GM13976 (cell line): Measurements from ENCODE around the gene GSK3B.
"Not testable (repeated sequence)": the region's sequence is repeated elsewhere in the genome, so short reads cannot be mapped to it uniquely, and the experiment has no call there.

Experiments used
- DNase-seq: peaks from one replicate; pipeline ENCODE4 v3.0.0; 2012; ENCODE audit warnings: low spot score
- CTCF ChIP-seq: IDR thresholded peaks from 2 replicates; pipeline ENCODE4 v1.5.1; 2012; ENCODE audit warnings: borderline replicate concordance, mild to moderate bottlenecking; ENCODE audit not compliant: insufficient read depth; ENCODE audit errors: extremely low read depth, missing control alignments, control extremely low read depth
- in situ Hi-C: fragments of 300-500 bp; cut with MboI; formaldehyde crosslinking; loops from one replicate; pipeline ENCODE4 v1.12.0; 2022; ENCODE audit warnings: low sequenced_read_pairs, mixed read lengths, inconsistent platforms; ENCODE audit not compliant: unreplicated experiment

Gene GSK3B

GRCh38 chr3:119898478-119899191 lies 195.6 kb downstream of the GSK3B start:
- TF ChIP-seq CTCF: no peak
- in situ Hi-C loops: loop anchor here (10.0 kb wide), 1 partner anchor 286 kb away; no protein-coding TSS in a partner anchor
- no peak for DNase-seq

- in situ Hi-C loops: loop anchor here (10.0 kb wide), 1 partner anchor 291 kb away; no protein-coding TSS in a partner anchor
- no peak for DNase-seq
- TF ChIP-seq CTCF: no peak
These were observed 200.1 kb downstream of the GSK3B start for GRCh38 chr3:119894195-119894594.

GRCh38 chr3:119893769-119894168 lies 200.5 kb downstream of the GSK3B start:
- no peak for DNase-seq
- in situ Hi-C loops: loop anchor here (10.0 kb wide), 1 partner anchor 291 kb away; no protein-coding TSS in a partner anchor
- no peak for TF ChIP-seq CTCF

GRCh38 chr3:119891944-119892721 lies 202.1 kb downstream of the GSK3B start:
- DNase-seq: peak; percentile 5
- in situ Hi-C loops: loop anchor here (10.0 kb wide), 1 partner anchor 293 kb away; no protein-coding TSS in a partner anchor
- peak; percentile 27 for TF ChIP-seq CTCF

- DNase-seq, in situ Hi-C loops: not testable (repeated sequence)
These were observed 205.6 kb downstream of the GSK3B start for GRCh38 chr3:119888681-119889080.

- DNase-seq: no peak
- in situ Hi-C loops: no loop called here
- no peak for TF ChIP-seq CTCF
These were observed 208.3 kb downstream of the GSK3B start for GRCh38 chr3:119885746-119886530.
